ENCODE measurements around the gene TMEM266.

The TMEM266 gene

DNA sequence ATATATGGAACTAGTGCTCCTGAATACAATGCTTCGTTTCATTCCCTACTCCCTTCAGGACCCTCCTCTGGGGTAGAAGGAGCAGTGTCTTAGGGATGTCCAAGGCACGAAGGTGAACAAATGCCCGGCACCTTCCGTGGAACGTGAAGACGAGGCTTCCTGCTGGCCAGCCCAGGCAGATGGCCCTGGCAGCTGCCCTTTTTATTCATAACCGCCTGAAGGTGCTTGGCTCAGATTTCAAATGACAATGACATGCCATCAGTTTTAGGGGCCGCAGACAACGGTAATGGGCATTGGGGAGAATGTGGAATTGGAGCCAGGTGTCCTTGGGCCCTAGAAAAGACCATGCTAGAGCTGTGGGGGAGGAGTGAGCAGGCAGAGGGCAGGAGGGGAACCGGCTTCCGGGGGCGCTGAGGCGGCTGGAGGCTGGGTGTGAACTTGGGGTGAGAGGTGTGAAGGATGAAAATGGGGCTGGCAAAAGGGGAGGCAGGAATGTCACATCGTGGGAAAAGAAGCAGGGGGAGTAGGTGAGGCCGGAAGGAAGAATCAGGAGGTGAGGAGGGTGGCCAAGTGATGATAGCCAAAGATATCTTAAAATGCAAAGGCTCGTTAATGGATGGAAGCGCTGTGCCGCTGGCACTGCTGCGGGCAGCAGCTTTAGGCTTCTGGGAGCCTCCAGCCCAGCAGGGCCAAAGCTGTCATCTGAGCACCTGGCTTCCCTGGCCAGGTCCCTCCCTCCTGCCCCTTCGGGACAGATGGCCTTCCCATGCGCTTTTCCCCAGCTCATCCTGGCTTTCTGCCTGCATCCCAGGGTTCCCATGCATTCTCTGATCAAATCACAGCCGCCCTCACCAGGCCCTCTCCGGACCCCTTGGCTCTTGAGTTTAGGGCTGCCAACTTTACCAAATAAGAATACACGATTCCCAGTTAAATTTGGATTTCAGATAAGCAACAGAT is 93.7 kb downstream of the TMEM266 start:
- Mint-ChIP-seq H3K4me1 (peaks cover 21 to 25% of the 10 kb centered on the region in 2 donors), H3K4me3 (no peak overlapping the region)

DNA sequence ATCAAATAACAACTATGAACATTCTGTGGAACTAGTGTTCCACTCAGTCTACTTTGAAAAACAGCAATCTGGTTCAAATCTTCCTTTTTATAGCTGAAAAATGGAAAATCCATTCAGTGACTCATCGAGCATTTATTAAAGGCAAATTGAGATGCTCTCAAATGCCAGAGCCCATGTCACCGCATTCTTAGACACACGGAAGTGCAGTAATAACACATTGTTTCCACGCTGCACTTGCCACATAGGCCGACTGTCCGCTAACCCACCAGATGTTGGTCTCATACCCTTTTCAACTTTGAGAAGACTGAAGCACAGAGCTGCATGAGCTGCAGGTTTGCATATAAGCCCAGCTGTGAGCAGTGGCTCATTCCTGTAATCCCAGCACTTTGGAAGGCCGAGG is 95.9 kb downstream of the TMEM266 start:
- no peaks in the 10 kb centered on the region for H3K9me3 Mint-ChIP-seq
- H3K4me1 Mint-ChIP-seq: peaks cover 14 to 19% of the 10 kb centered on the region in 2 donors
- DNase-seq (no peak), ATAC-seq (replicated peaks) (no peak)
- no peak overlapping the region for H3K27ac Mint-ChIP-seq
- H3K36me3 Mint-ChIP-seq: no peaks in the 10 kb centered on the region
- H3K27me3 Mint-ChIP-seq: peaks cover 10 to 12% of the 10 kb centered on the region in 2 donors
- no peak overlapping the region for H3K4me3 Mint-ChIP-seq

More for the DNA sequence above, 93.7 kb downstream of the TMEM266 start:
- no peak for DNase-seq
- H3K27ac Mint-ChIP-seq: no peak overlapping the region
- ATAC-seq (replicated peaks): no peak
- no peaks in the 10 kb centered on the region for H3K9me3 Mint-ChIP-seq
- H3K27me3 Mint-ChIP-seq: peaks cover 0 to 3% of the 10 kb centered on the region in 2 donors
- no peaks in the 10 kb centered on the region for H3K36me3 Mint-ChIP-seq

DNA sequence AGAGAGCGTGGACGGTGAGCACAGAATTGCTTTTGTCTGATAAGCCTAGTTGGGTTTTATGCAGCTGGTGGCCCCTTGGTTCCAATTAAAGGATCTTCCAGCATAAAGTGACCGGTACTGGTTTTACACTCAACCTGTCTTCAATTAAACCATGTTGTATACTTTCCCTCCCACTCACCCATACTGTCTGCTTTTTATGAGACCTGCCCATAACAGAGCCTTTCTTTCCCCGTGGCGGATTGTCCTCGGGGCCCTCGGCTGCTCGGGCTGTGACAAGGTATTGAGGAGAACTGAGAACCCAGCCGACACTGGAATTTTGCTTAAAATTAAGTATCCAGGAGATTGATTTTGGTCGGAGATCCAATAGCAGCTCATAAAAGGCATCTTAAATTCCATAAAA is 98.4 kb downstream of the TMEM266 start:
- DNase-seq: no peak
- peaks cover 11 to 16% of the 10 kb centered on the region in 2 donors for H3K27me3 Mint-ChIP-seq
- H3K27ac Mint-ChIP-seq: no peak overlapping the region
- no peak overlapping the region for H3K4me3 Mint-ChIP-seq
- no peak for ATAC-seq (replicated peaks)
- no peaks in the 10 kb centered on the region for H3K9me3 Mint-ChIP-seq
- H3K4me1 Mint-ChIP-seq: peaks cover 0 to 4% of the 10 kb centered on the region in 2 donors
- no peaks in the 10 kb centered on the region for H3K36me3 Mint-ChIP-seq

DNA sequence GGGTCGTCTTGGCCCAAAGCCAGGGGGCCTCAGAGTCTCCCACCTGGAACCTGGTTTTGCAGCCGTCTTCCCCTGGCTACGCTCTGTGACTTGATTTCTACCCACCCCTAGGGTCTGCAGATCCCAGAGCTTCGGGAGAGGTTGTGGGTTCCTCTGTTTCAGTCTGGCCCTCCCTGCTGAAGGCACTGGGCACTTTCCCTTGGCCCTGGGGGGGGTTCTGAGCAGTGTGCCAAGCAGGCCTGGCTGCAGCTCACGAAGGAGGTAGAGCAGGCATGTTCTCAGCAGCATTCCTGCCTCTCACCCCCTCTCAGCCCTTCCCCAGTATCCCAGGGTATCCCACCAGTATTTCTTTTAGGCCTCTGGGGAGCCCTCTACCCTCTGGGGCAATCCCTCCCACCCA is 99.0 kb downstream of the TMEM266 start:
- peaks cover 11 to 16% of the 10 kb centered on the region in 2 donors for H3K27me3 Mint-ChIP-seq
- no peak for ATAC-seq (replicated peaks)
- no peak for DNase-seq
- H3K4me3 Mint-ChIP-seq: no peak overlapping the region
- H3K27ac Mint-ChIP-seq: no peak overlapping the region
- no peaks in the 10 kb centered on the region for H3K4me1 Mint-ChIP-seq
- no peaks in the 10 kb centered on the region for H3K9me3 Mint-ChIP-seq
- no peaks in the 10 kb centered on the region for H3K36me3 Mint-ChIP-seq

DNA sequence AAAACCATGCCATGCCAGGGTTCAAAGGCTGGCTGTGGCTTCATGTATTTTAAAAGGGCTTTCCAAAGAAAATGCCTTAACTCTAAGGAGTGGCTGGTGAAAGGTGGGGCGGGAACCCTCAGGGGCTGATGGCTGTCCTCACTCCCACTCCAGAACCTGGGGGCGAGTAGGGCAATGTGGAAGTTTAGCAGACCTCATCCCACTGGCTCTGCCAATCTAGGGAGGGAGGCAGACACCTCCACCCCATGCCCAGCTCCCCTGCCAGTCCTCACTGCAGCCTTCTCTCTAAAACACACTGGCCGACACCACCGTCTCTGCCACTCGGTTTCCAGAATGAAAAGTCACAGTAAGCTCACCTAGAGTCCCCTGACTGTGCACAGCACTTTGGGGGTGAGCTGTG is 99.5 kb downstream of the TMEM266 start:
- no peaks in the 10 kb centered on the region for H3K36me3 Mint-ChIP-seq
- no peak for ATAC-seq (replicated peaks)
- H3K4me3 Mint-ChIP-seq: no peak overlapping the region
- no peak for DNase-seq
- H3K27ac Mint-ChIP-seq: no peak overlapping the region
- peaks cover 11 to 16% of the 10 kb centered on the region in 2 donors for H3K27me3 Mint-ChIP-seq
- no peaks in the 10 kb centered on the region for H3K9me3 Mint-ChIP-seq
- no peaks in the 10 kb centered on the region for H3K4me1 Mint-ChIP-seq

DNA sequence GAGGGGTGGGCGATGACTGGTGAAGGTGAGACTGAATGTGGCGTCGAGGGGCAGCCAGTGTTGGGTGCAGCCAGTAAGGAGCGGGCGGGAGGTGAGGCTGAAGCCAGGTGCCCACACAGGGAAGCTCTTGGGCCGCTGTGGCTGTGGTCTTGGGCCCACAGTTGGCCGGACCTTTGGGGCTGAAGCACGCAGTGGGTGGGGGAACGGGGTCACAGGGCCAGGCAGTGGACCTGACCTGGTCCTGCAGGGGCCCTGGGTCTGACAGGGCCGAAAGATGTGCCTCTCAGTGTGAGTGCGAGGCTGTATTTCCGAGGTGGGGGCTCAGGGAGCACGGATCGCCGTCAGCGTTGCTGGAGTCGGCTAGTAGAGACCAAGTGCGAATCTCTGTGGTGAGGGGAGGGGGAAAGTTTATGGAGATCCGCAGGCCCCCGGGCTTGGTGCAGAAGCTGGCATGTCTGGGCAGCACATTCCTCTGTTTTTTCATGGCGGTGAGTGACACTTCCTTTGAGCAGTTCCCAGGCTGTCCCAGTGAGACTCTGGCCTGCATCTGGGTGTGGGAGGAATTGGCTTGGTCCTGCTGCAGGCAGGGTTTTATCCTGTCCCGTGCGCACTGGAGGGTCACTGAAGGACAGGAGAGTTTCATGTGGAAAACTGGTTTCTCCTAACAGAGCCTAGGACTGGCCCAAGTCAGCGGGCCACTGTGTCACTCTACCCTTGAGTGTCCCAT is 100.8 kb downstream of the TMEM266 start:
- Mint-ChIP-seq H3K27ac (peak overlapping the region; percentile 21), H3K9me3 (no peaks in the 10 kb centered on the region), H3K4me3 (no peak overlapping the region), H3K27me3 (peaks cover 11 to 16% of the 10 kb centered on the region in 2 donors), H3K4me1 (no peaks in the 10 kb centered on the region), H3K36me3 (no peaks in the 10 kb centered on the region)
- no peak for ATAC-seq (replicated peaks)
- no peak for DNase-seq

DNA sequence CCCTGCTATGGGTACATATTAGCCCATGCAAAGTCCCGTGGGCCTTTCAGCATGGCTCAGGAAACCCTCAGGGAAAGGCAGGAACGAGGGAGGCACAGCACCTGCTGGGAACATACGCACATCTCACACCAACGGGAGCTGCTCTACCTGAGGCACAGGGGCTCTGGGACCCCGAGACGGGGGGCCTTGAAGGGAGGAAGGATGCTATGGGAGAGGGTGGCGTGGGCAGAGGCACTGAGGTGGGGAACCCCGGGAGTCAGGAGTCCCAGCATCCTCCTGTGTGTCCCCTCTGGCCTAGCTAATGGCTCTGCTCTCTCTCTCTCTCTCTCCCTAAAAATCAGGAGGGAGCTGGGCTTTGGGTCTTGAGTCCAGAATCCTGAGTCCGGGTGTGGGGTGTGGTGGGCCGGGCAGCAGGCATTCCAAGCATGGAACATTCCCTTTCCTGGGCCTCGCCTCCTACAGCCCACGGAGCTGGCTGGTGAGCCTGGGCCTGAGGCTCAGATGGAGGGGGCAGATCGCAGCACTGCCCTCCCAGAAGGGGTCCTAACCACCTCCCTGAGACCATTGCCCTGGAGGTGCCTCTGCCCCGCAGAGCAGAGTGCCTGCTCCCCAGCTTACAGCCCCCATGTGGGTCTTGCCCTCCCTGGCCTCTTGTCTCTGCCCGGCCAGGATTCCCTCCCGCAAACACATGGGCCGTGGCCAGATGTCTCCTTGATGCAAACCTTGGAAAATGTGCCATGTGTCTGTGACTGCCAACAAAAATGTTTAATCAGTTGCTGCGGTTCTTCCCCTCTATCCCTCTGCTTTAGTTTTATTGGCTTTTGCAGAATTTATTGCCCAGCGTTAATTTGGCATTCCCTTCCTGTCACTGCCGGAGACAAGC is 101.6 kb downstream of the TMEM266 start:
- ATAC-seq (replicated peaks) (no peak), DNase-seq (no peak)
- H3K27ac Mint-ChIP-seq: no peak overlapping the region
- H3K4me3 Mint-ChIP-seq: no peak overlapping the region
- no peaks in the 10 kb centered on the region for H3K4me1 Mint-ChIP-seq
- H3K27me3 Mint-ChIP-seq: peaks cover 11 to 16% of the 10 kb centered on the region in 2 donors
- no peaks in the 10 kb centered on the region for H3K9me3 Mint-ChIP-seq
- no peaks in the 10 kb centered on the region for H3K36me3 Mint-ChIP-seq

DNA sequence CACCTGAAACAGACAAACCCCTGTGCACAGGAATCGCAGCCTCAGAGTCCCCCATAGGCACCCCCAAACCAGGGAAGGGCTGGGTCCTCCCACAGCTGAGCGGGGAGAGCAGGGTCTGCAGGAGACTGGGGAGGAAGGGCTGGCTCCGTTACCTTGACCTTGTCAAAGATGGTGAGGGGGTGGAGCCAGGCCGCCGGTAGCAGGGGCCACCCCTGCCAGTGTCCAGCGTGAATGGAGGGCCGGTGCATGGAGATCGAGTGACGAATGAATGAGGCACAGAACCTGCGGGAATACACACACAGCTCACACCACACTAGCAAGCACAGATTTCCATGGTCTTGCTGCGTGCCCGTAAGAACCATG is 102.2 kb downstream of the TMEM266 start:
- Mint-ChIP-seq H3K36me3 (no peaks in the 10 kb centered on the region), H3K27me3 (peaks cover 11 to 16% of the 10 kb centered on the region in 2 donors), H3K27ac (no peak overlapping the region), H3K9me3 (no peaks in the 10 kb centered on the region), H3K4me3 (no peak overlapping the region), H3K4me1 (no peaks in the 10 kb centered on the region)
- ATAC-seq (replicated peaks) (no peak), DNase-seq (no peak)

DNA sequence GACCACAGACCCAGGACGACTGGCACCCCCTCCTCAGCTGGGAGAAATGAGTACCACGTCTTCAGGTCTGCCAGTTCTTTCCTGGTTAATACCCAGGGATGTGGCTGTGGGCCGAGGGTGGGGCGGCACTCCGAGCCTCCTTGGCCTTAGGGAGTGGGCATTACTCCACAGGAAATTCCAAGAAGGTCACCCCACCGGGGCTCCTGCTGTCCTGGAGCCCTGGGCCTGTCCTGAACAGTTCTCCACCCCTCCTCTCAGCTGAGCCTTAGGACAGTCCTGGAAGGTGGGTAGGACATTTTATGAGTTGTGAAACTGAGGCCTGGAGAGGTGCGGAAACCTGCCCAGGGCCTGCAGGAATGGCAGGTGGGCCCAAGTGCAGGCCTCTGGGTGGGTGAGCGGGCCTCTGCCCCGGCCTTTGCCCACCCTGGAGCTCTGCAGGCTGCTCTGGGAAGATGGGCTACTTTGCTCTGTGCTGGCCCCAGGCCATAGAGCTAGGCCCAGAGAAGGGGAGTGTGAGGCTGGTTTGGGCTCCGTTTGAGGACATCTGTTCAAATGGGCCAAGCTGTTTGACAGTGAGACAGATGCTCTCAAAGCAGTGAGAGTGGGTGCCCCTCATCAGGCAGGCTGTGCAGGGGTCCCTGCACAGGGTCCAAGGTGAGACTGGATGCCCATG is 103.1 kb downstream of the TMEM266 start:
- DNase-seq (no peak), ATAC-seq (replicated peaks) (no peak)
- Mint-ChIP-seq H3K27me3 (peaks cover 11 to 16% of the 10 kb centered on the region in 2 donors), H3K4me1 (no peaks in the 10 kb centered on the region), H3K27ac (no peak overlapping the region), H3K9me3 (no peaks in the 10 kb centered on the region), H3K36me3 (no peaks in the 10 kb centered on the region), H3K4me3 (no peak overlapping the region)

DNA sequence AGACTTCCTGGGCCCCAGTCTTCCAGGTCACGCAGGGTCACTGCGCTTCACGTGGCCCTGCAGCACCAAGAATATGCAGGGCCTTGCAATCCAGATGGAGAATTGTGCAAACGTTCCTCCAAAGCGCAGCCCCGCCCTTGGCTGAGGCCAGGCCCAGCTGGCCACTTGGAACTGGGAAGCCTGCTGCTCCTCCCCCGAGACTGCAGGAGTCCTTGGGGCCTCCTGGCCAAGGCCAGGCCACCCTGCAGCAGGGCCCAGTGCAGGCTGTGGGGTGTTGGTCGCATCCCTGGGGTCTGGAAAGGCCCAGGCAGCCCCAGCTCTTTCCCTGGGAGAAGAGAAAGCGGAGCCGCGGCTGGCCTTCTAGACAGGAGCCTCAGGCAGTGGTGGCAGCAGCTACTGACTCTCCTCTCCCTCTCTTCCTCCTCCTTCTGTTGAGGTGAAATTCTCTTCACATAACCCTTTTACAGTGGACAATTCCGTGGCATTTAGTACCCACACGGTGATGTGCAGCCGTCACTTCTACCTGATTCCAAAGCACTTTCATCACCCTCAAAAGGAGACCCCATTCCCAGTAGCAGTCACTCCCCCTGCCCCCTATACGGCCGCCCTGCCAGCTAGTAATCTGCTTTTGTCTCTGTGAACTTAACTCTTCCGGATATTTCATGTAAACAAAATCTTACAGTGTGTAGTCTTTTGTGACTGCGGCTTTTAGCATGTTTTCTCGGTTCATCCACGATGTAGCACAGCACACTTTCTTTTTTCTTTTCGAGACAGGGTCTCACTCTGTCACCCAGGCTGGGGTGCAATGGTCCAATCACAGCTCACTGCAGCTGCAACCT is 103.9 kb downstream of the TMEM266 start:
- Mint-ChIP-seq H3K27ac (no peak overlapping the region), H3K36me3 (no peaks in the 10 kb centered on the region), H3K4me3 (no peak overlapping the region), H3K9me3 (no peaks in the 10 kb centered on the region), H3K27me3 (peaks cover 13 to 15% of the 10 kb centered on the region in 2 donors), H3K4me1 (no peaks in the 10 kb centered on the region)
- DNase-seq: no peak
- ATAC-seq (replicated peaks): no peak

DNA sequence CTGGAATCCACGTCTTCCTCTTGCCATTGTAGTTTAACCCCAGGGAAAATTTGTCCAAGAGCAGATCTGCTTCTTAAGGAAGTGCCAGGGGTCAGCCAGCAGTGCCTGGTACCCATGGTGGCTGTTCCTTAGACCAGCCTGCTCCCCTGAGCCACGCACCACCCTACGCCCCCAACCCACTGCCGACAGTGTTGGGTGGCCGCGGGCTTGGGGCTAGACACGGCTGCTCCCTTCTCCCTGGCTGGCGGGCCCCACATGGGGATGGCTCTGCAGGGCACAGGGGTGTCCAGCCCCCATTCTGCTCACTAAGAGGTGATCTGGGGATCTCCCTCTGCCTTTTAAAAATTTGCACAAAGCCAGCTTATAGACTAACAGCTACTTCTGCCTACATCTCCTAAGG is 104.8 kb downstream of the TMEM266 start:
- Mint-ChIP-seq H3K4me1 (no peaks in the 10 kb centered on the region), H3K27ac (no peak overlapping the region), H3K4me3 (no peak overlapping the region), H3K27me3 (peaks cover 13 to 24% of the 10 kb centered on the region in 2 donors), H3K36me3 (no peaks in the 10 kb centered on the region), H3K9me3 (no peaks in the 10 kb centered on the region)
- DNase-seq: no peak
- no peak for ATAC-seq (replicated peaks)

DNA sequence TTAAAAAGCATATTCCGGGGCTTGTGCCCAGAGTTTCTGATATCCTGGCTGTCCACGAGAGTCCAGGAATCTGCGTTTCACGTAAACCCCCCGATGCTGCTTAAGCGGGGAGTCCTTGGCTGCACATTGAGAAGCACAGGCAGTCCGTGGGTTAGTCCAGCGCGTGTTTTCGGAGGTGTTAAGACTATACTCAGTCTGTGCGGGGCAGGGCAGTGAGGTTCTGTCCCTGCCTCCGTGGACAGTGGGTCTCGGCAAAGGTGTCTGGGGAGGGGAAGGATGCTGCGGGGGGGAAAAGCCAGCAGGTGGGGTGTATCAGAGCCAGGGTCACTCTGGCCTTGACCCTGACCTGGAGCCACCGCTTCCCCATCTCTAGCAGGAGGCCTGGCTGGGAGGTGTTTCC is 106.2 kb downstream of the TMEM266 start:
- Mint-ChIP-seq H3K27me3 (peaks cover 4 to 13% of the 10 kb centered on the region in 2 donors), H3K4me1 (no peaks in the 10 kb centered on the region), H3K27ac (no peak overlapping the region), H3K4me3 (no peak overlapping the region), H3K36me3 (no peaks in the 10 kb centered on the region), H3K9me3 (no peaks in the 10 kb centered on the region)
- no peak for ATAC-seq (replicated peaks)
- DNase-seq: no peak
